ENCODE measurements around the gene NUP93.

NUP93 gene

GRCh38 chr16:56764835-56765234 lies 34.9 kb downstream of the NUP93 start:
- in situ Hi-C loops (cut with MboI; ENCODE audit: low sequenced_read_pairs): no loop called here
- H3K36me3 ChIP-seq (replicated peaks): peaks cover 31% of the 10 kb centered on the region

GRCh38 chr16:56765949-56766348 lies 36.0 kb downstream of the NUP93 start:
- Histone ChIP-seq H3K27me3 (ENCODE audit: low read depth) (no peaks in the 10 kb centered on the region), H3K4me3 (no peak overlapping the region), H3K9me3 (no peaks in the 10 kb centered on the region), H3K36me3 (replicated peaks) (peaks cover 22% of the 10 kb centered on the region), H3K4me1 (peaks cover 3% of the 10 kb centered on the region; the same call in 1 of the 2 replicates)
- no peak for DNase-seq (ENCODE audit: low spot score in 2 of 2)
- in situ Hi-C loops (cut with MboI; ENCODE audit: low sequenced_read_pairs): no loop called here

More at GRCh38 chr16:56764835-56765234, 34.9 kb downstream of the NUP93 start:
- DNase-seq (ENCODE audit: low spot score in 2 of 2): no peak
- H3K9me3 ChIP-seq: no peaks in the 10 kb centered on the region
- no peaks in the 10 kb centered on the region for H3K27me3 ChIP-seq (ENCODE audit: low read depth)
- H3K4me3 ChIP-seq: no peak overlapping the region
- H3K4me1 ChIP-seq: peaks cover 3% of the 10 kb centered on the region; the same call in 1 of the 2 replicates

GRCh38 chr16:56767024-56767423 lies 37.1 kb downstream of the NUP93 start:
- peaks cover 19% of the 10 kb centered on the region for H3K36me3 ChIP-seq (replicated peaks)
- H3K4me3 ChIP-seq: no peak overlapping the region
- in situ Hi-C loops (cut with MboI; ENCODE audit: low sequenced_read_pairs): no loop called here
- H3K9me3 ChIP-seq: no peaks in the 10 kb centered on the region
- peaks cover 3% of the 10 kb centered on the region; the same call in 1 of the 2 replicates for H3K4me1 ChIP-seq
- no peaks in the 10 kb centered on the region for H3K27me3 ChIP-seq (ENCODE audit: low read depth)
- DNase-seq (ENCODE audit: low spot score in 2 of 2): no peak

- peaks cover 3% of the 10 kb centered on the region; the same call in 1 of the 2 replicates for H3K4me1 ChIP-seq
- no peak overlapping the region for H3K4me3 ChIP-seq
- H3K27me3 ChIP-seq (ENCODE audit: low read depth): no peaks in the 10 kb centered on the region
- DNase-seq (ENCODE audit: low spot score in 2 of 2): no peak
- peaks cover 9% of the 10 kb centered on the region for H3K36me3 ChIP-seq (replicated peaks)
- H3K9me3 ChIP-seq: no peaks in the 10 kb centered on the region
- in situ Hi-C loops (cut with MboI; ENCODE audit: low sequenced_read_pairs): no loop called here
These were observed 39.7 kb downstream of the NUP93 start for GRCh38 chr16:56769677-56770076.

- in situ Hi-C loops (cut with MboI; ENCODE audit: low sequenced_read_pairs): no loop called here
- Histone ChIP-seq H3K27me3 (ENCODE audit: low read depth) (no peaks in the 10 kb centered on the region), H3K9me3 (no peaks in the 10 kb centered on the region), H3K4me3 (no peak overlapping the region), H3K4me1 (no peaks in the 10 kb centered on the region), H3K36me3 (replicated peaks) (peaks cover 2% of the 10 kb centered on the region; the same call in 1 of the 2 replicates)
- no peak for DNase-seq (ENCODE audit: low spot score in 2 of 2)
These were observed 41.8 kb downstream of the NUP93 start for GRCh38 chr16:56771558-56772279.

GRCh38 chr16:56773532-56773931 lies 43.6 kb downstream of the NUP93 start:
- Histone ChIP-seq H3K9me3 (no peaks in the 10 kb centered on the region), H3K27me3 (ENCODE audit: low read depth) (no peaks in the 10 kb centered on the region), H3K4me1 (no peaks in the 10 kb centered on the region), H3K36me3 (replicated peaks) (no peaks in the 10 kb centered on the region), H3K4me3 (no peak overlapping the region)
- DNase-seq (ENCODE audit: low spot score in 2 of 2): no peak
- in situ Hi-C loops (cut with MboI; ENCODE audit: low sequenced_read_pairs): no loop called here

GRCh38 chr16:56774016-56774680 lies 44.2 kb downstream of the NUP93 start:
- in situ Hi-C loops (cut with MboI; ENCODE audit: low sequenced_read_pairs): no loop called here

GRCh38 chr16:56775162-56775561 lies 45.2 kb downstream of the NUP93 start:
- Histone ChIP-seq H3K9me3 (no peaks in the 10 kb centered on the region), H3K4me1 (peaks cover 5% of the 10 kb centered on the region), H3K27me3 (ENCODE audit: low read depth) (no peaks in the 10 kb centered on the region), H3K4me3 (no peak overlapping the region), H3K36me3 (replicated peaks) (no peaks in the 10 kb centered on the region)
- in situ Hi-C loops (cut with MboI; ENCODE audit: low sequenced_read_pairs): no loop called here
- no peak for DNase-seq (ENCODE audit: low spot score in 2 of 2)

More at GRCh38 chr16:56774016-56774680, 44.2 kb downstream of the NUP93 start:
- no peak for DNase-seq (ENCODE audit: low spot score in 2 of 2)
- H3K27me3 ChIP-seq (ENCODE audit: low read depth): no peaks in the 10 kb centered on the region
- no peaks in the 10 kb centered on the region for H3K36me3 ChIP-seq (replicated peaks)
- no peak overlapping the region for H3K4me3 ChIP-seq
- H3K9me3 ChIP-seq: no peaks in the 10 kb centered on the region
- H3K4me1 ChIP-seq: no peaks in the 10 kb centered on the region

- no peak overlapping the region for H3K4me3 ChIP-seq
- no peaks in the 10 kb centered on the region for H3K9me3 ChIP-seq
- H3K27me3 ChIP-seq (ENCODE audit: low read depth): no peaks in the 10 kb centered on the region
- H3K4me1 ChIP-seq: peaks cover 6% of the 10 kb centered on the region
- no peaks in the 10 kb centered on the region for H3K36me3 ChIP-seq (replicated peaks)
- in situ Hi-C loops (cut with MboI; ENCODE audit: low sequenced_read_pairs): no loop called here
- DNase-seq (ENCODE audit: low spot score in 2 of 2): no peak
These were observed 46.6 kb downstream of the NUP93 start for GRCh38 chr16:56776562-56776961.

- Histone ChIP-seq H3K9me3 (no peaks in the 10 kb centered on the region), H3K4me3 (no peak overlapping the region), H3K27me3 (ENCODE audit: low read depth) (no peaks in the 10 kb centered on the region), H3K4me1 (peaks cover 6% of the 10 kb centered on the region), H3K36me3 (replicated peaks) (no peaks in the 10 kb centered on the region)
- DNase-seq (ENCODE audit: low spot score in 2 of 2): no peak
- in situ Hi-C loops (cut with MboI; ENCODE audit: low sequenced_read_pairs): no loop called here
These were observed 47.1 kb downstream of the NUP93 start for GRCh38 chr16:56777001-56777400.

- H3K36me3 ChIP-seq (replicated peaks): no peaks in the 10 kb centered on the region
- H3K9me3 ChIP-seq: no peaks in the 10 kb centered on the region
- in situ Hi-C loops (cut with MboI; ENCODE audit: low sequenced_read_pairs): no loop called here
- no peak overlapping the region for H3K4me3 ChIP-seq
- H3K4me1 ChIP-seq: peaks cover 6% of the 10 kb centered on the region
- DNase-seq (ENCODE audit: low spot score in 2 of 2): no peak
- H3K27me3 ChIP-seq (ENCODE audit: low read depth): no peaks in the 10 kb centered on the region
These were observed 47.6 kb downstream of the NUP93 start for GRCh38 chr16:56777482-56777881.

GRCh38 chr16:56779906-56780305 lies 50.0 kb downstream of the NUP93 start:
- DNase-seq (ENCODE audit: low spot score in 2 of 2): no peak
- peaks cover 22% of the 10 kb centered on the region for H3K4me1 ChIP-seq
- in situ Hi-C loops (cut with MboI; ENCODE audit: low sequenced_read_pairs): no loop called here

GRCh38 chr16:56780646-56781045 lies 50.7 kb downstream of the NUP93 start:
- Histone ChIP-seq H3K36me3 (replicated peaks) (no peaks in the 10 kb centered on the region), H3K27me3 (ENCODE audit: low read depth) (no peaks in the 10 kb centered on the region), H3K4me3 (no peak overlapping the region), H3K9me3 (no peaks in the 10 kb centered on the region), H3K4me1 (peaks cover 23% of the 10 kb centered on the region)
- DNase-seq (ENCODE audit: low spot score in 2 of 2): no peak
- in situ Hi-C loops (cut with MboI; ENCODE audit: low sequenced_read_pairs): no loop called here

More at GRCh38 chr16:56779906-56780305, 50.0 kb downstream of the NUP93 start:
- no peaks in the 10 kb centered on the region for H3K9me3 ChIP-seq
- H3K36me3 ChIP-seq (replicated peaks): no peaks in the 10 kb centered on the region
- no peaks in the 10 kb centered on the region for H3K27me3 ChIP-seq (ENCODE audit: low read depth)
- no peak overlapping the region for H3K4me3 ChIP-seq

- Histone ChIP-seq H3K36me3 (replicated peaks) (no peaks in the 10 kb centered on the region), H3K4me1 (peaks cover 23% of the 10 kb centered on the region), H3K9me3 (no peaks in the 10 kb centered on the region), H3K4me3 (no peak overlapping the region), H3K27me3 (ENCODE audit: low read depth) (no peaks in the 10 kb centered on the region)
- in situ Hi-C loops (cut with MboI; ENCODE audit: low sequenced_read_pairs): no loop called here
- no peak for DNase-seq (ENCODE audit: low spot score in 2 of 2)
These were observed 51.6 kb downstream of the NUP93 start for GRCh38 chr16:56781528-56781961.
